Stimulated activated CD8-positive, alpha-beta memory T cell treated with anti-CD3 and anti-CD28 coated beads, Interleukin-2, amount 100 ng/mL, for 1 hour (primary cell): ENCODE results near the gene MLC1.

ENCODE experiments used
- DNase-seq, 2 donors: peaks; one replicate each; pipeline ENCODE4 v3.0.0-alpha.2; 2020; ENCODE audit warnings: low read depth in 2 of 2

The MLC1 gene

DNA sequence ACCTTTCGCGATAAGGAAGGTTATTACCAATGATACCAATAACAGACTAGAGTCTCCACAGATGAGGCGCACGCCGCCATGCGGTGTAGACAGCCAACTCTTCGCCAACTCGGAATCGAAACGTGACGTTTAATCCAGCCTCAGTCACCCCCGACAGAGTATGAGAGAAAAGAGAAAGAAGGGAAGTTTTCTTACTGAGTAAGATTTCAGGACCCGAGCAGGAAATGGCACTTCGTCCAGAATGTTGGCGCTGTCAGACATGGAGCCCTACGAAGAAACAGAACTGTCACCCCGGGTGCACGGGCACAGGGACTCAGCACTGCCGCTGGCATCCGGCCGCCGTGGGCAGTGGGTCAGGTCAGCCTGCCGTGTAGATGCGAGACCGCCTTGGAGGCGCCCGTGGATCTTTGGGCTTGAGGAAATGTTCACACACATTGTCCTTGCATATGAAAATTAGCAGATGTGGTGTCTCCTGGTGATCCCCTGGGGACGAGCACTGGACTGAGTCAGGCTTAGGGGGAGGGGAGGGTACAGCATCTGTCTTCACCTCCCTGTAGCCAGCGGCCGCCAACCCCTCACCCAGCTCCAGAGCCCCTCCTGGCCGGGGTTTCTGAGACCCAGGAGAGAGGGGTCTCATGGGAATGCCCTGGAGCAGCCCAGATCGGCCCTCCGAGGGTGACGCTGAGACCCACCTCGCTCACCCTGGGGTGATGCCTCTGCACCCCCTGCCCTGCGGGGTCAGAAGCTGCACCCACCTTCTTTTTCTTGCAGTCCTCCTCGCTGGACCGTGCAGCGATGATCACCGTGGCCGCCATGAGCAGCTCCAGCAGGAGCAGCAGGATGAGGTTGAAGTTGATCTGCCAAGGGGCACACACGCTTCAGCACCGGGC lies 8.3 kb downstream of the MLC1 start:
- no peak for DNase-seq

DNA sequence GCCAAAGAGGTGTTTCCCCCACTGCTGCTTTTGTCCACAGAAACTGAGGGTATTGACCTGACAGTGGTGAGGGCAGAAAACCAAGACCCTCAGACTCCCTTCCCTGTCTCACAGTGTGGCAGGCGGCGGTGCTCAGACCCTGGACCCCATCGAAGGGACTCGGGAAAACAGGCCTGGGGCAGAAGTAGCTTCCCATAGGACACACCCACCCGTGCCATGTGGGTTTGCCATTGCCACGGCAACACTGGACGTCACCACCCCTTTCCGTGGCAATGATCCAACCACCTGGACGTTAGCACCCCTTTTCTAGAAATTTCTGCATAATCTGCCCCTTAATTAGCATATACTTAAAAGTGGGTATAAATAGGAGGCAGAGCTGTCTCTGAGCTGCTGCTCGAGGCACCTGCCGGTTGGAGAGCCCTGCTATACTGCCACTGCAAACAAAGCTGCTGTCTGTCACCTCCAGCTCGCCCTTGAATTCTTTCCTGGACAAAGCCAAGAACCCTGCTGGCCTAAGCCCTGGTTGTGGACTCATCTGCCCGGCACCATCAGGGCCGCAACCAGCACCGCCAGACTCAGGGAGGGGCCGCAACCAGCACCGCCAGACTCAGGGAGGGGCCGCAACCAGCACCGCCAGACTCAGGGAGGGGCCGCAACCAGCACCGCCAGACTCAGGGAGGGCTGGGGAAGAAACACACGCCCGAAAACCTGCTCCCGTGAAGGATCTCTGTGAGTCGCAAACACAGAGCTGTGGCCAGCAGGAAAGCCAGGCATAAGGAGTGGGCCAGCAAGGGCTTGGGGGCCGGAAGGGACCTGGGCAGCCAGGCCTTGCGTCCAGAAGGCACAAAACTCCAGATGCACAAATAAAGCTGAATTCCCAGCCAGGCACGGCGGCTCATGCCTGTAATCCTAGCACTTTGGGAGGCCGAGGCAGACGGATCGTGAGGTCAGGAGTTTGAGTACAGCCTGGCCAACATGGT lies 10.4 kb downstream of the MLC1 start:
- DNase-seq, result no peak

DNA sequence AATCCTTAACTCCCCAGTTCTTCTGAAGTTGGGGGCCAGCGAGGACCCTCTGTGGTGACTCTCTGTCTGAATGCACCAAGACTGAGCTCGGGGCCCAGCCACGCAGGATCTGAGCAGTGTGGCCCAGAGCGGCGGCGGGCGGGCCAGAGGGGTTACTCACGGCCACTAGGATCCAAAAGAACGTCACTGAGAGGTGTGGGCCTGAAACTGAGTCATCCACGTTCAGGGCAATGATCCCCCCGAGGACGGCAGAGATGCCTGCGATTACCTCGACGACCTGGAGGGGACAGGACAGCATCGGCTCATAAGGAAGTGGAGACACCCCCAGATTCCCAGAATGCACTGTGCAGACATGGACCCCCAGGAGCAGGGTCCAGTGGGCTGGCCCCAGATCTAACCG lies 11.2 kb downstream of the MLC1 start:
- no peak for DNase-seq

GRCh38 chr22:50072714-50073538 lies 12.3 kb downstream of the MLC1 start:
- DNase-seq, result no peak

- no peak for DNase-seq
Measured at GRCh38 chr22:50072167-50072555, 13.1 kb downstream of the MLC1 start.

GRCh38 chr22:50071432-50072166 lies 13.6 kb downstream of the MLC1 start:
- no peak for DNase-seq

DNA sequence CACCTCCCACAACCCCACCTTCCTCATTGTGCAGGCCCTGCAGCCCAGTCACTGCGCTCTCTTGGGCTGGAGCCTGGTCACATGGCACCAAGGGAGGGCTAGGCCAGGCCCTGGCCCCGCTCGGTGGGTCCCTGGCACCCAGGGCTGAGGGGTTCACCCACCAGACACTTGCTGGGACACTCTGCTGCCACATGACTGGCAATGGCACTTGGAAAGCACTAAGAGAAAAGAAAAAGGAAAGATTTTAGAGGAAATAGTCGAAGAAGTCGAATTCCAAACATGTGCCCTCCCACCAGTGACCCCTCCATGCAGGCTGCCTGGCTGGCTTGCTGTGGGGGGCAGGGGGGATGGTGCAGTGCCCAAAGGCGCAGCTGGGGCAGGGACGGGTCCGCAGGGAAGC lies 14.9 kb downstream of the MLC1 start:
- no peak for DNase-seq

DNA sequence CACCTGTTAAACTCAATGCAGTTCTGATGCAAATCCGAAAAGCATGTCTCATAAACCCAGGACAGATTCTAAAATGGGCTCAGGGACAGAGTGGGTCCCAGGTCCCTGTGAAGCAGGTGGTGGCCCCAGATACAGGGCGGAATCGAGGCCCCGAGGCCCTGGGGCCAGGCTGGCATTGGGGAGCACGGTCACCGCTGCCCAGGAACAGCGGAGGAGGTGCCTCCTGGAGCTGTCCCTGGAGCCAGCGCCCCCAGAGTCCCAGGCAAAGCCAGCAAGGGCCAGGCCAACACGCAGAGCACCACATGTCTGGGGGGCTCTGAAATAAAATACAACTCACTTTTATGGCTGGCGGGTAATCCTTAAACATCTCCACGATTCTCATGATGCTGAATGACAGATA lies 17.1 kb downstream of the MLC1 start:
- no peak for DNase-seq

DNA sequence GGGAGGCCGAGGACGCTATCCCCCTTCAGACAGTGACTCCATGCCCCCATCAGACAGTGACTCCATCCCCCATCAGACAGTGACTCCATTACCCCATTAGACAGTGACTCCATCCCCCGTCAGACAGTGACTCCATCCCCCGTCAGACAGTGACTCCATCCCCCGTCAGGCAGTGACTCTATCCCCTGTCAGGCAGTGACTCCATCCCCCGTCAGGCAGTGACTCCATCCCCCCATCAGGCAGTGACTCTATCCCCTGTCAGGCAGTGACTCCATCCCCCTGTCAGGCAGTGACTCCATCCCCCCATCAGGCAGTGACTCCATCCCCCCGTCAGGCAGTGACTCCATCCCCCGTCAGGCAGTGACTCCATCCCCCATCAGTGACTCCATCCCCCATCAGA lies 18.0 kb downstream of the MLC1 start:
- no peak for DNase-seq

DNA sequence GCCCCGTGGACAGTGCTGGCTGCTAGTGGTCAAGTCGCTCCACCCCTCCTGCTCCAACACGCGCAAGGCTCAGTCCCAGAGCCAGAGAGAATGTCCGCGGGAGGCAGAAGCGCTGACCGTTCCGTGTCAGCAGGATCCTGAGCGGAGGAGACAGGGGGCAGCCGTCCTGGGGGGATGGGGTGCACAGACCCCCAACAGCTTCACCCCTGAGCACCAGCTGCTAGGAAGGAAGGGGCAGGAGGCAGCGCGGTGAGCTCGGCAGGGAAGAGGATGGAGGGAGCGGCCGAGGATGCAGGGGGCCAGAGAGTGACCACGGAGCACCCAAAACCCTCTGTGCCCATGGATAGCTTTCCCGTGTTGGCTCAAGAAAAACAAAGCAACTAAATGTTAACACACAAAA lies 20.8 kb downstream of the MLC1 start:
- no peak for DNase-seq

DNA sequence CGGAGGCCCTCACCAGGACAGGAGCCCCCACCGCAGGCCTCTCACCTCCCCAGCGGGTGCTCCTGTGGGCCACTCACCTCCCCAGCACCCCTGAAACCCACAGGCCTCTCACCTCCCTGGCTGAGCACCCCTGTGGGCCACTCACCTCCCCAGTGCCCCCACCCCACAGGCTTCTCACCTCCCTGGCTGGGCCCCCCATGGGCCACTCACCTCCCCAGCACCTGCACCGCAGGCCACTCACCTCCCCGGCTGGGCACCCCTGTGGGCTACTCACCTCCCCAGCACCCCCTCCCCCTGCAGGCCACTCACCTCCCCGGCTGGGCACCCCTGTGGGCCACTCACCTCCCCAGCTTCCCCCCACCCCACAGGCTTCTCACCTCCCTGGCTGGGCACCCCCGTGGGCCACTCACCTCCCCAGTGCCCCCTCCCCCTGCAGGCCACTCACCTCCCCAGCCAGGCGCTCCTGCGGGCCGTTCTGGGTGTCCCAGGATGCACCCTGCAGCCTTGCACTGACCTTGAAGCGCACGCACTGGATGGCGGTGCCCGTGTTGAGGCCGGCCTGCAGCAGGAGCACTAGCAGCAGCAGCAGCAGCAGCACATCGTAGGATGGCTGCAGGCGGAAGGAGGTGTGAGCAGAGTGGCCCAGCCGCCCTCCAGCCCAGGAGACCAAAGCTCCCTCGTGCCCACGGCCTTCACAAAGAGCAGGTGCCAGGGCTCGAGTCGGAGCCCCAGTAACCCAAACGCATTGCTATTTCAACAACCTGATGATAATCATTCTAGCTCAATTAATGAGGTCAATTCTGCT lies 21.4 kb downstream of the MLC1 start:
- no peak for DNase-seq

DNA sequence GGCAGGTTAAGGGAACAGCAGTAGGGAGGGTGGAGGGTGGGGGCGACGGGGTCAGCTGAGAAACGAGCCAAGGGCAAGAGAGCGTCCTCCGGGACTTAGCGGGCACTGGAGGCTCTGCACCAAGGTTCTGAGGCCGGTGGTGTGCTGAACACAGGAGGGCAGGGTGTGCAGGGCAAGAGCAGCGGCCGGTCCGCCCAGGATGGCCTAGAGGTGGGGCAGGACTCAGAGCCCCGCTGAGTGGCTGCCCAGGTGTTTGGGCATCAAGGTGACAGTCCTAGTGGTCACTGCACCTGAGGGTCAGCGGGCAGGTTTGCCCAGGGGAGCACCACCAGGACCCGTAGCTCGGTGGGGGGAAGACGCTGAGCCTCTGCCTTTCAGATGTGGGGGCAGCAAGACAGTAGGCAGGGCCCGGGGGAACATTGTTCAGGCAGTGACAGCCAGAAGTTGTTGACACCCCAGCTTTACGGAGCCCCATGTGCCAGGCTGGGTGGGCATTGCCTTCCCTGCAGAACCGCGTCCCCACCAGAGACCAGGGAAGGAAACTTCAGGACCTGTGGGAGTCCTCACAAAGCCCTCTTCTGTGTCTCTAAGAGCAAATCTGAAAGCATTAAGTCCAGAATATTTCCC lies 22.6 kb downstream of the MLC1 start:
- no peak for DNase-seq

GRCh38 chr22:50061824-50062355 lies 23.3 kb downstream of the MLC1 start:
- DNase-seq, result no peak

DNA sequence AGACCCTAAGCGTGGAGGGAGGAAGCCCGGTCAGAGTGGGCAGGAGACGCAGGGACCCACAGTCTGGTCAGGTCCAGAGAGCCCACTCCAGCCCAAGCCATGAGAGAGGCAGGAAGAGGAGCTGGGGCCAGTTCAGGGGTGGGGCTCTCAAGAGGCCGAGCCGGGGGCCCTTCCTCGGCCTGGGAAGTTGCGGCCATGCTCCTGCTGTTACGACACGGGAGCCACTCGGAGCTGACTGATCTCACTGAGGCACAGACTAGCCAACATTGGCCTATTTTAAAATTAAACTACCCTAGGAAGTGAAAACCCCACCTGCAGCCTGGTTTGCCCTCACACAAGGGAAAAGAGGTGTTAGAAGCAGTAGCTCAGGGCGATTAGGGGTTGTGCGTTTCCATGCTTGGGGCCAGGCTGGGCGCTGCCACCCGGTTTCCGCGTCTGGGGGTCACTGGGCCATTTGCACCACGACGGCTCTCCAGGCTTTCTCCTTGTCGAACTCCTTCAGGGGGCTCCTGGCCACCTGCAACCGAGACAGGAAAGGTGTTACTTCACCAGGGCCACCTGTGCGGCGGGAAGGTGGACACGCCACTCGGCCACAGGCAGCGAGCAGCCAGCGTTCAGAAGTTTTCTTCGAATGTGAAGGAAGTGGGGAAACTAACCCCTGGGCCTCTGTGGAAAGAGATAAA lies 23.9 kb downstream of the MLC1 start:
- no peak for DNase-seq

GRCh38 chr22:50060441-50061140 lies 24.6 kb downstream of the MLC1 start:
- no peak for DNase-seq

DNA sequence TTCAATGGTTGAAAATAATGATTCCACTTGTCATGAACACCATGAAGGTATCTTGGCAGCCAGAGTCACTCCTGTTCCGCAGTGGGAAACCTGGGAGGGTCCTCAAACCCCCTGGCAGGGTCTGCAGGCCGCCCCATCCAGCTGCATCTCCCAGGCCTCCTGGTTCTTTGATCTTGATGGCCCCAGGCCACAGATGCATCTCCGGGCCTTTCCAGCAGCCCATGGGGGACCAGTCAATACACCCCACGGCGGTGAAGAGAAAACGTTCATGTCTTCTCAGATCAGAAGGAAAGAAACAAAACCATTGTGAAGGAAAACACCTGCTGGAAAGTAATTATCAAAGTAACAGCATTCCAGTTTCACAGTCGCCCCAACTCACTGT lies 25.4 kb downstream of the MLC1 start:
- no peak for DNase-seq

- DNase-seq, result no peak
Measured at GRCh38 chr22:50058906-50059880, 26.0 kb downstream of the MLC1 start.
